Gastrocnemius medialis (tissue), 4 donors: ENCODE results near the gene CABLES2. TPM values are rescaled to one million over a fixed set of nuclear protein-coding genes. Genes with fewer than 3 reads are reported as not detected.

Experiments
- ATAC-seq, 2 donors: fragments of 150-250 bp; one replicate each; pipeline ENCODE4 v1.9.1; 2016
- DNase-seq, 2 donors: peaks; one replicate each; pipeline ENCODE4 v3.0.0-alpha.2; 2019
- H3K27ac ChIP-seq, 4 donors: fragments of 200-600 bp; sonication (generic); 1 replicate in 1 of 4; 2 replicates in 3 of 4; pipeline ENCODE4 v1.5.1; 2016 to 2018; ENCODE audit warnings: mild to moderate bottlenecking in 2 of 4, moderate library complexity in 1 of 4
- H3K27me3 ChIP-seq, 3 donors: fragments of 200-600 bp; sonication (generic) in 2 of 3; 1 replicate in 1 of 3; 2 replicates in 2 of 3; pipeline versions ENCODE4 v1.5.1 to v1.6.0; 2016 to 2019; ENCODE audit warnings: mild to moderate bottlenecking in 1 of 3, moderate library complexity in 1 of 3
- H3K36me3 ChIP-seq, 2 donors: fragments of 200-600 bp; sonication (generic) in 1 of 2; one replicate each; pipeline ENCODE4 v1.5.1; 2017 to 2018
- H3K4me1 ChIP-seq, 2 donors: fragments of 200-600 bp; sonication (generic) in 1 of 2; one replicate each; pipeline ENCODE4 v1.5.1; 2016 to 2017; ENCODE audit warnings: mild to moderate bottlenecking in 2 of 2
- H3K4me3 ChIP-seq, 4 donors: fragments of 200-600 bp; sonication (generic) in 3 of 4; 1 replicate in 1 of 4; 2 replicates in 3 of 4; pipeline ENCODE4 v1.5.1; 2016 to 2019; ENCODE audit warnings: mild to moderate bottlenecking in 2 of 4
- H3K9me3 ChIP-seq, 3 donors: fragments of 200-600 bp; sonication (generic) in 2 of 3; 1 replicate in 1 of 3; 2 replicates in 2 of 3; pipeline ENCODE4 v1.5.1; 2016 to 2019
- POLR2A ChIP-seq, 2 donors: fragments of 450-650 bp; IDR thresholded peaks; one replicate each; pipeline ENCODE4 v1.6.1; 2017; ENCODE audit warnings: antibody characterized with exemption in 2 of 2, mild to moderate bottlenecking in 2 of 2, moderate library complexity in 2 of 2
- in situ Hi-C, 4 donors: fragments of 200-750 bp; cut with MboI; loops; one replicate each; pipeline versions ENCODE4 v1.15.0 to v1.8.0; 2017; ENCODE audit warnings: low sequenced_read_pairs in 4 of 4
- intact Hi-C: fragments of 100-400 bp; cut with DNase I; formaldehyde crosslinking; loops from one replicate; pipeline ENCODE4 v1.15.1; 2023; ENCODE audit warnings: low total_unique reads
- total RNA-seq, 4 donors: library from RNA; depleted of rRNA; stranded (reverse); fragments of >200 nt; gene quantifications; one replicate each; pipeline versions ENCODE4 v1.1.0 to v1.2.3, GENCODE V29; 2016
- TF ChIP-seq, protein P1 (sequence below), 5 experiments: fragments of 450-650 bp in 3 of 5; fragments of 200-600 bp in 2 of 5; sonication (generic) in 2 of 5; IDR thresholded peaks in 4 of 5; conservative IDR thresholded peaks in 1 of 5; 1 replicate in 4 of 5; 2 replicates in 1 of 5; pipeline ENCODE4 v1.5.1; 2016 to 2019; ENCODE audit warnings: antibody characterized with exemption in 5 of 5, mild to moderate bottlenecking in 3 of 5, moderate library complexity in 3 of 5

The CABLES2 gene
- total RNA-seq, 4 donors from 2014 or later, result 3.6 to 9.3 (median 4.2) TPM

DNA sequence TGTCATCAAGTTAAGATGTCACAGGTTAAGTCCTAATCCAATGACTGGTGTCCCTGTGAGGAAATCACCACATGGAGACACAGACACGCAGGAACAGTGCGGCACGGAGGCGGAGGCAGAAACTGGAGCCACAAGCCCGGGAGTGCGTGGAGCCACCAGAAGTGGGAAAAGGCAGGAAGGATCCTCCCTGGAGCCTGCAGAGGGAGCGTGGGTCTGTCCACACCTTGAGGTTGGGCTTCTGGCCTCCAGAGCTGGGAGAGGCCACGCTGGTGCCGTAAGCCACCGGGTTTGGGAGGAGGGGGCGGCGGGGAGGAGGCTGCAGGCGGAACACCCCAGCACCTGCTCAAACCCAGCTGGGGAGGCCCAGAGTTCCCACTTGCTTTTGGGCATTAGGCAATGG lies 3.8 kb downstream of the CABLES2 start:
- TF ChIP-seq, protein P1, sequence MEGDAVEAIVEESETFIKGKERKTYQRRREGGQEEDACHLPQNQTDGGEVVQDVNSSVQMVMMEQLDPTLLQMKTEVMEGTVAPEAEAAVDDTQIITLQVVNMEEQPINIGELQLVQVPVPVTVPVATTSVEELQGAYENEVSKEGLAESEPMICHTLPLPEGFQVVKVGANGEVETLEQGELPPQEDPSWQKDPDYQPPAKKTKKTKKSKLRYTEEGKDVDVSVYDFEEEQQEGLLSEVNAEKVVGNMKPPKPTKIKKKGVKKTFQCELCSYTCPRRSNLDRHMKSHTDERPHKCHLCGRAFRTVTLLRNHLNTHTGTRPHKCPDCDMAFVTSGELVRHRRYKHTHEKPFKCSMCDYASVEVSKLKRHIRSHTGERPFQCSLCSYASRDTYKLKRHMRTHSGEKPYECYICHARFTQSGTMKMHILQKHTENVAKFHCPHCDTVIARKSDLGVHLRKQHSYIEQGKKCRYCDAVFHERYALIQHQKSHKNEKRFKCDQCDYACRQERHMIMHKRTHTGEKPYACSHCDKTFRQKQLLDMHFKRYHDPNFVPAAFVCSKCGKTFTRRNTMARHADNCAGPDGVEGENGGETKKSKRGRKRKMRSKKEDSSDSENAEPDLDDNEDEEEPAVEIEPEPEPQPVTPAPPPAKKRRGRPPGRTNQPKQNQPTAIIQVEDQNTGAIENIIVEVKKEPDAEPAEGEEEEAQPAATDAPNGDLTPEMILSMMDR (IDR thresholded peaks at IDR 0.05 in 4 of 5, conservative IDR thresholded peaks at IDR 0.05 in 1 of 5), result no peak
- TF ChIP-seq POLR2A (IDR thresholded peaks at IDR 0.05), result no peak
- Histone ChIP-seq H3K4me1 (peaks cover 16 to 21% of the 10 kb centered on the region in 2 donors), H3K4me3 (no peak overlapping the region), H3K9me3 (no peaks in the 10 kb centered on the region), H3K27ac (no peak overlapping the region), H3K36me3 (no peaks in the 10 kb centered on the region), H3K27me3 (no peaks in the 10 kb centered on the region)
- ATAC-seq, result no peak
- intact Hi-C loops (loop anchor here (10.0 kb wide), 1 partner anchor 391 kb away; the partner anchor contains the start of gene MRGBP), in situ Hi-C loops (no loop called here)
- DNase-seq, result no peak

DNA sequence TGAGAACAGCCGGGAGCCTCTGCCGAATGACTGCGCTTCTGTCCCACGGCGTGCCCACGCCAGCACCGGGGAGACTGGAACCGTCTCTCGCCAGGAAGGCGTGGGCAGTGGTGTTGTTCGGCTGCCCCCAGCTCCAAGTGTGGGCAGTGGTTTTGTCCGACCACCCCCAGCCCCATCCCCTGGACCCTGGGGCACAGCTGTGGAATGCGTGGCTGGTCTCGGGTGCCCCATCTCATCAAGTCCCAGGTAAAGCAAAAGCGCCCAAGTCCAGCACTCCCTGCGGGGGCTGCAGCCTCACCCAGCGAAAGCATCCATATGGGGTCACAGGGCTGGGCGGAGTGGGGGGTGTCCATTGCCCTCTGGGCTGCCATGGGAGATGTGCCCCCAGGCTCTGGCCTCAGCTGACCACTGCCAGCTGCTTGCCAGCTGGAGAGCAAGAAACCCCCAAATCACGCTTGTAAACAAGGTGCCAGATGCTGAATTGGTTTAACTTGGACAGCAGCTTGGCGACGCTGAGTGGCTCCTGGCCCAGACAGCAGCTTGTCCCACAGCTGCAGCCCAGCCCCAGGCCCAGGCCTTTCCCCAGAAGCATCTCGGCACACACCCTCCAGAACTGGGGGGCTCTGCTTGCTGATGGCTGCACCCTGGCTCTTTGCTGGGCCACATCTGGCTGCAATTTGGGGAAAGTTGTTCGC lies 4.5 kb downstream of the CABLES2 start:
- H3K27ac ChIP-seq, result no peak overlapping the region
- H3K27me3 ChIP-seq, result no peaks in the 10 kb centered on the region
- intact Hi-C loops, result loop anchor here (10.0 kb wide), 1 partner anchor 392 kb away; the partner anchor contains the start of gene MRGBP
- no peak for ATAC-seq
- TF ChIP-seq POLR2A (IDR thresholded peaks at IDR 0.05), result no peak
- in situ Hi-C loops, result no loop called here
- H3K9me3 ChIP-seq, result no peaks in the 10 kb centered on the region
- DNase-seq, result no peak
- H3K36me3 ChIP-seq, result no peaks in the 10 kb centered on the region
- H3K4me1 ChIP-seq, result peaks cover 14 to 19% of the 10 kb centered on the region in 2 donors
- no peak overlapping the region for H3K4me3 ChIP-seq

- in situ Hi-C loops, result no loop called here
These were observed 5.7 kb downstream of the CABLES2 start for GRCh38 chr20:62401331-62401779.

GRCh38 chr20:62400541-62400940 lies 6.5 kb downstream of the CABLES2 start:
- Histone ChIP-seq H3K4me3 (no peak overlapping the region), H3K4me1 (peaks cover 0 to 4% of the 10 kb centered on the region in 2 donors), H3K9me3 (no peaks in the 10 kb centered on the region), H3K36me3 (no peaks in the 10 kb centered on the region), H3K27ac (no peak overlapping the region), H3K27me3 (no peaks in the 10 kb centered on the region)
- no peak for TF ChIP-seq POLR2A (IDR thresholded peaks at IDR 0.05)
- TF ChIP-seq, protein P1 (IDR thresholded peaks at IDR 0.05 in 4 of 5, conservative IDR thresholded peaks at IDR 0.05 in 1 of 5), result no peak
- ATAC-seq (no peak), DNase-seq (no peak)
- in situ Hi-C loops (no loop called here), intact Hi-C loops (loop anchor here (10.0 kb wide), 1 partner anchor 394 kb away; the partner anchor contains the start of gene MRGBP)

More at GRCh38 chr20:62401331-62401779, 5.7 kb downstream of the CABLES2 start:
- no peak for ATAC-seq
- no peak for TF ChIP-seq POLR2A (IDR thresholded peaks at IDR 0.05)
- no peak for DNase-seq
- H3K4me3 ChIP-seq, result no peak overlapping the region
- H3K36me3 ChIP-seq, result no peaks in the 10 kb centered on the region
- H3K27ac ChIP-seq, result no peak overlapping the region
- intact Hi-C loops, result loop anchor here (10.0 kb wide), 1 partner anchor 393 kb away; the partner anchor contains the start of gene MRGBP
- H3K4me1 ChIP-seq, result peaks cover 8 to 12% of the 10 kb centered on the region in 2 donors
- H3K9me3 ChIP-seq, result no peaks in the 10 kb centered on the region
- no peaks in the 10 kb centered on the region for H3K27me3 ChIP-seq

- no peak overlapping the region for H3K27ac ChIP-seq
- ATAC-seq, result no peak
- DNase-seq, result no peak
- TF ChIP-seq, protein P1 (IDR thresholded peaks at IDR 0.05 in 4 of 5, conservative IDR thresholded peaks at IDR 0.05 in 1 of 5), result no peak
- TF ChIP-seq POLR2A (IDR thresholded peaks at IDR 0.05), result no peak
- H3K4me3 ChIP-seq, result no peak overlapping the region
- in situ Hi-C loops (no loop called here), intact Hi-C loops (loop anchor here (10.0 kb wide), 1 partner anchor 395 kb away; the partner anchor contains the start of gene MRGBP)
- H3K4me1 ChIP-seq, result no peaks in the 10 kb centered on the region
- H3K27me3 ChIP-seq, result no peaks in the 10 kb centered on the region
- H3K9me3 ChIP-seq, result no peaks in the 10 kb centered on the region
- no peaks in the 10 kb centered on the region for H3K36me3 ChIP-seq
These were observed 7.1 kb downstream of the CABLES2 start for GRCh38 chr20:62400021-62400420.
